ENCODE results near the gene ZKSCAN5. TPM values are rescaled to one million over a fixed set of nuclear protein-coding genes. Genes with fewer than 3 reads are reported as not detected.
"Not testable (repeated sequence)": the region's sequence is repeated elsewhere in the genome, so short reads cannot be mapped to it uniquely, and the experiment has no call there.

The ZKSCAN5 gene
- total and polyA plus RNA-seq, 8 donors: 6.7 to 16.2 (median 15.3) TPM

- no peak overlapping the region for H3K4me3 ChIP-seq
- peaks cover 0 to 69% of the 10 kb centered on the region in 2 donors for H3K36me3 ChIP-seq
- no peak for ATAC-seq
- intact Hi-C loops (cut with DNase I): no loop called here
- no peak for TF ChIP-seq CTCF (IDR thresholded peaks at IDR 0.05)
- no peaks in the 10 kb centered on the region for H3K9me3 ChIP-seq
- peak overlapping the region in 1 of 2 donors; percentile 51 for H3K27ac ChIP-seq
- DNase-seq: no peak
- peaks cover 11 to 57% of the 10 kb centered on the region in 2 donors for H3K4me1 ChIP-seq
- no peaks in the 10 kb centered on the region for H3K27me3 ChIP-seq
Observed at GRCh38 chr7:99562114-99562784, 57.8 kb downstream of the ZKSCAN5 start.

- Histone ChIP-seq H3K9me3 (no peaks in the 10 kb centered on the region), H3K27ac (peak overlapping the region in 1 of 2 donors; percentile 51), H3K4me3 (no peak overlapping the region), H3K36me3 (peaks cover 0 to 75% of the 10 kb centered on the region in 2 donors), H3K27me3 (no peaks in the 10 kb centered on the region), H3K4me1 (peaks cover 7 to 51% of the 10 kb centered on the region in 2 donors)
- no peak for TF ChIP-seq CTCF (IDR thresholded peaks at IDR 0.05)
- no peak for DNase-seq
- peak; percentile 10 for ATAC-seq
- intact Hi-C loops (cut with DNase I): no loop called here
Observed at GRCh38 chr7:99562832-99563231, 58.4 kb downstream of the ZKSCAN5 start.

- H3K36me3 ChIP-seq: peaks cover 0 to 83% of the 10 kb centered on the region in 2 donors
- H3K27ac ChIP-seq: peak overlapping the region in 1 of 2 donors; percentile 51
- H3K4me1 ChIP-seq: peaks cover 7 to 48% of the 10 kb centered on the region in 2 donors
- DNase-seq (no peak), ATAC-seq (no peak)
- H3K27me3 ChIP-seq: no peaks in the 10 kb centered on the region
- no peak overlapping the region for H3K4me3 ChIP-seq
- H3K9me3 ChIP-seq: no peaks in the 10 kb centered on the region
- intact Hi-C loops (cut with DNase I): no loop called here
- no peak for TF ChIP-seq CTCF (IDR thresholded peaks at IDR 0.05)
Observed at GRCh38 chr7:99563650-99564049, 59.2 kb downstream of the ZKSCAN5 start.

GRCh38 chr7:99568770-99569169 is 64.3 kb downstream of the ZKSCAN5 start:
- Histone ChIP-seq H3K4me1 (peaks cover 0 to 12% of the 10 kb centered on the region in 2 donors), H3K36me3 (peaks cover 0 to 98% of the 10 kb centered on the region in 2 donors)
- intact Hi-C loops (cut with DNase I); ATAC-seq; H3K27ac ChIP-seq; DNase-seq; H3K4me3 ChIP-seq; H3K27me3 ChIP-seq; H3K9me3 ChIP-seq: not testable (repeated sequence)

- Histone ChIP-seq H3K27ac (peak overlapping the region in 1 of 2 donors; percentile 16), H3K36me3 (peaks cover 0 to 81% of the 10 kb centered on the region in 2 donors), H3K4me3 (no peak overlapping the region), H3K4me1 (peaks cover 0 to 11% of the 10 kb centered on the region in 2 donors), H3K27me3 (no peaks in the 10 kb centered on the region), H3K9me3 (no peaks in the 10 kb centered on the region)
- ATAC-seq (no peak), DNase-seq (no peak)
- intact Hi-C loops (cut with DNase I): no loop called here
- no peak for TF ChIP-seq CTCF (IDR thresholded peaks at IDR 0.05)
Observed at GRCh38 chr7:99571768-99572167, 67.3 kb downstream of the ZKSCAN5 start.

All from left lung (tissue), 10 donors.